NCI-H2227 (cell line): ENCODE data around the gene ZNF275.
A peak's percentile ranks its signal among the peaks of the same experiment; 100 is the strongest.
"Not testable (repeated sequence)": the region's sequence is repeated elsewhere in the genome, so short reads cannot be mapped to it uniquely, and the experiment has no call there.

Source experiments
- DNase-seq: peaks from one replicate; lab custom pipeline; 2025; ENCODE audit not compliant: unreplicated experiment; lab: John Stamatoyannopoulos, UW

The ZNF275 gene

DNA sequence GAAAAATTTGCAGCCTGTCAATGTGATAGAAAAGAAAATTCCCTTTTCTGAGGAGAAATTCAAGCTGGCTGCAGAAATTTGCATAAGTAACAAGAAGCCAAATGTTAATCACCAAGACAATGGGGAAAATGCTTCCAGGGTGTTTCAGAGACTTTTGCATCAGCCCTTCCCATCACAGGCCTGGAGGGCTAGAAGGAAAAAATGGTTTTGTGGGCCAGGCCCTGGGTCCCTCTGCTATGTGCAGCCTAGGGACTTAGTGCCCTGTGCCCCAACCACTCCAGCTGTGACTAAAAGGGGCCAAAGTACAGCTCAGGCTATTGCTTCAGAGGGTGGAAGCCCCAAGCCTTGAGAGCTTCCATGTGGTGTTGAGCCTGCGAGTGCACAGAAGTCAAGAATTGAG is 23.9 kb downstream of the ZNF275 start:
- DNase-seq, result no peak

DNA sequence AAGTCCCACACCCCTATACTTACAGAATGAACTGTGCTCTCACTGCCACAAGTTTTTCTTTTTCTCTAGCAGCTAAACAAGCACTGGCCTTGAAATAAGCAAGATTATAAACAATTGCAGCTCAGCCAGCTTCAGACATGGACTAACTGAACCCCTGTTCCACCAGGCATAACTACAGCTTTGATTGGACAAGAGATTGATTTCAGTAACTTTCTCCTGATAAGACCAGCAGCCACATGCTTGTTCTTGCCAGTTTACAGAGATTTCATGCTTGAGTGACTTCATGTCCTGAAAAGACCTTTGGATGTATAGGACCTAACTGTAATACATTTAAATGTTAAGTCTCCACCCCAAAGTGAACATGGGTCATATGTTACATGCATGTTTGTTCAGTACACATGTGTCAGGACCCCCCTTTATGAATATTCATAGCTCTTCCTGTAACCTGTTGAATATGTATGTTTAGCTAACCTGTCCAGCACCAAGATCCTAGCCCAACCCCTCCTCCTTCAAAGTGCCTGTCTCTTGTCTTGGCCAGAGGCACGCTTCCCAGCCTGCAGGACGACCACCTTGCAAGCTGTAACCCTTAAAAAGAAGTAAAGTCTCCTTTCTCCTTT is 27.9 kb downstream of the ZNF275 start:
- no peak for DNase-seq

DNA sequence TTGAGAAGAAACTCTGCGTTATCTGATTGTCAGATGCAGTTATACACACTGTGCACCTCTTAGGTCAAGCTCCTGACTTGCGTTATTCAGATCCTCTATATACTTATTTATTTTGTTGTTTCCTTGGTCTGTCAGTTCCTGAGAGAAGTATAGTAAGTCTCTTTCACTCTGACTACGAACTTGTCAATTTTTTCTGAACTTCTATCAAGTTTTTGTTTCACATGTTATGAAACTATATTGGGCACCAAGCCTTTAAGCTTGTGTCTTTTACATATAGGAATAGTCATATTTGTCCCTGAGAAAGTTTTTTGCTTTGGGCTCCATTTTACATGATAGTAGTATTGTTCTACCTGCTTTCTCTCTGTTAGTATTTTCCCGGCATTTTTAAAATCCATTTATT is 31.7 kb downstream of the ZNF275 start:
- no peak for DNase-seq

DNA sequence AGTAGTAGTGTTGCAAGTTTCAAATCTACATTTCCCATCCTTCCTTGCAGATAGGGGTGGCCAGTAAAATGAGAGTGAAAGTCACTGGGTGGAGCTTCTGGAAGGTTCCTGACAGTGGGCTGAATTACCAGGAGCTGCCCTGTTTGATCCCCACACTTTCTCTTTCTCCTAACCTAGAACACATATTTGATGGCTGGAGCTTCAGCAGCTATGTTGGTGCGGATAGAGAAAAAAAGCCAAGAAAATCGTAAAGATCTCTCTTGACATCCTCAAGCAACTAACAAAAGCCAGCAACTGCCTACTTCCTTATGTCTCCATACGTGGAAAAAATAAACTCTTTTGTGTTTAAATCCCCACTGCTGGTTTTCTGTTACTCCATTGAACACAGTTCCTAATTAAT is 32.2 kb downstream of the ZNF275 start:
- no peak for DNase-seq

DNA sequence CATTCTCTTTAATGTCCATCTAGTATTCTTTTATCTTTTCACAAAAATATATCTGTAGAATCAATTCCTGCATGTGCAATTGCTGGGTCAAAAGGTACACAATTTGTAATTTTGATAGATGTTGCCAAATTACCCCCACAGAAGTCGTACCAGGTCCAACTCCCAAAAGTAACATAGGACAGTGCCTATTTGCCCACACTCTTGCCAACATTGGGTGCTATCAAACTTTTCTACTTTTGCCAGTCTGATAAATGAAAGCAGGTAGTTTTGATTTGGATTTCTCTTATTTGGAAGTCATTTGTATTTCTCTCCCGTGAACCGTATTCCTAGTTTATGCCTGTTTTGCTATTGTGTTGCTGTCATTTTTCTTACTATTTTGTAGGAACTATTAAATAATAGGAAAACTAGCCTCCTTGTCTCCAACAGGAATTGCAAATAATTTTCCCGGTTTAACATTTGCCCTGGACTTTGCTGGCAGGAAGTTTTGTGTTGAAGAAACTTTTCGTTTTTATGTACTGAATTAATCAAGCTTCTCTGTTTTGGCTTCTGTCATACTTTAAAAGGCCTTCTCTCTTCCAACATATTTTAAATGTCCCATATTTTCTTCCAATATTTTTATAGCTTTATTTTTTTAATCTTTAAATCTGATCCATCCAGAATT is 33.1 kb downstream of the ZNF275 start:
- DNase-seq, result no peak

DNA sequence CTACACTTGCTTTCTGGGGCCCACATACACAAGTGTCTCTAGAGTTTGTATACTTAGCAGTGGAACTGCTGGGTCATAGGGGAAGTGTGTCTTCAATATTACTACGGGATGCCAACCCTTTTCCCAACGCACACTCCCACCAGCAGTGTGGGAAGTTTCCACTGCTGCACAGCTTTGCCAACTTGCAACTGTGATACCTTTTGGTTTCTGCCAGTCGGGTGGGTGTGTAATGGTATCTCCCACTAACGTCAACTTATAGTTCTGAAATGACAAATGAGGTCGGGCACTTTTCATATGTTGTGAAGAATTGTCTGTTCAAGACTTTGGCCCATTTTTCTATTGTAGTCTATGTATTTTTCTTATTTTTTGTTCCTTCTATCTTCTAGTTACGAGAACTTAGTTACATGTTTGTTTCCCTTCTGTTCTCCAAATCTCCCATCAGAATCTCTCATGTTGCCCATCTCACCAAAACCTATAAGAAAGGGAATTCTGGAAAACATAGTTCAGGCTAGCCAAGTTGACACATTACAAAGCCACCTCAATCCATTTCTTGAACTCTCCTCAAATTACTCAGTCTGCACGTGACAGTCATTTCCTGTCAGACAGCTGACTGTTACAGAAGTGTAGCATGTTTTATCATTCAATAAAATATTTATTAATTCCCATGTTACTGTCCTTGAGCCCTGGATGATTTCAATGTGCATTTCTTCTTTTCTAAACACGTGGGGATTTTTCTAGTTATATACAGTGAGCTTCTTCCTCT is 36.5 kb downstream of the ZNF275 start:
- no peak for DNase-seq

DNA sequence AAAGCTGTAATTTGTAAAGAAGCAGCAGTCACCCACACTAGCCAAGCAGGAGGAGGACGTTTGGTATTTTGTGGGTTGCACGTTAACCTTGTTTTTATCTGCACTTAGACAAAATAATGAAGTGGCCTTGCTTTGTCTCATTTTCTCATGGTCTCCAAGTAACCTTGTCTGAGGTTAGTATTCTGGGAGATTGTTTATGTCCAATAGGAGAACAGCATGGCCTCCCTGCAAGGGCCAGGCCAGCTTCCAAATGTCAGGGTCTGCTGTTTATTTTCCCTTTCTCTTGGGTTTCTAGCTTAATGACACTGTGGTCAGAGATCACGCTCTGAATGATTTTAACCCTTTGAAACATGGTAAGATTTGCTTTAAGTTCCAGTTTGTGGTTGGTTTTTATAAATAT is 37.3 kb downstream of the ZNF275 start:
- no peak for DNase-seq

DNA sequence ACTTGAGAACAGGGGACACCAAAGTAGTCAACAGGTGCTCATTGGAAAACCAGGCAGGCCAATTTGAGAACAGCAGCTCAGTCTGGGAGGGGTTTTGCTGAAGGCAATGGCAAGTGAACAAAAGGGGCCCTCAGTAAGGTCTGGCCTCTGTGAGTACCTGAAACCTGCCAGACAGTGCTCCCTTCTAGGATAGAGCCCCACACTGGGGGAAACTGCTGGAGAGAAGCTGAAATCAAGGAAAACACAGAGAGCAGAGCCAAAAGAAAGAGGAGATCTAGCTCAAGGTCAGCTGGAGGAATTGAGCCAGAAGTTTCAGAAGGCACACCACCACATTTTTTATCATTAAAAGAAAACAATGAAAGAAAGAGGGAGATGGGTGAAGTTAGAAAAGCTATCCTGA is 39.0 kb downstream of the ZNF275 start:
- no peak for DNase-seq

DNA sequence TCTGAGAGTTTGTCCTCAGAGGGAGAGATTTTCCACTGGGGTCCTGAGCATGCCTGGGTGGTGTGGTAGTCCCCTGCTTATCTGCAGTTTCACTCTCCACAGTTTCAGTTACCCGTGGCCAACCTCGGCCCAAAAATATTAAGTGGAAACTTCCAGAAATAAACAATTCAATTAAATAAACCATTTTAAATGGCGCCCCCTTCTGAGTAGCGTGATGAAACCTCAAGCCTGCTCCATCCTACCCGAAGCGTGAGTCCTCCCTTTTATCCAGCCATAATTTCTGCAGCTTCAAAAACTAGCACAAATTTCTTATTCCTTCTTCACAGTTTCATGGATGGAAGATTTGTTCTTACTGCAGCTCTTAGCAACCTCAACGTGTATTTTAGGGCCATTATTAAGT is 40.5 kb downstream of the ZNF275 start:
- DNase-seq, result no peak

DNA sequence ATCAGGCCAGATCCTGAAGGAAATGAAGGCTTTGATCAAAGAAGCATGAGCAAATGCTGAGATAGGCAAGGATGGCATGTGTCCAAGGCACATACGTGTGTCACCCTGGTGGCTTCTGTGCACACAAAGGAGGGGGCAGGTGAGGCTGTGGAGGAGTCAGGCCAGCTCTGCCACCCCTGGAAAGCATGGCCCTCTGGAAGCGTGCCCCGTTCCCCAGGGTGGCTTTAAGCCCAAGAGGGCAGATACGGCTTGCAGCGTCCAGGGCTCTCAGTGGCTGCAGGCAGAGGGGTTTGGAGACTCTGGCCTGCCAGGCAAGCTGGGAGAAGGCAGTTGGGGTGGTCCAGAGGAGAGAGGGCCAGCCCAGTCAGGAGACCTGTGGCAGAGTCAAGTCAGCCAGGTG is 41.6 kb downstream of the ZNF275 start:
- no peak for DNase-seq

DNA sequence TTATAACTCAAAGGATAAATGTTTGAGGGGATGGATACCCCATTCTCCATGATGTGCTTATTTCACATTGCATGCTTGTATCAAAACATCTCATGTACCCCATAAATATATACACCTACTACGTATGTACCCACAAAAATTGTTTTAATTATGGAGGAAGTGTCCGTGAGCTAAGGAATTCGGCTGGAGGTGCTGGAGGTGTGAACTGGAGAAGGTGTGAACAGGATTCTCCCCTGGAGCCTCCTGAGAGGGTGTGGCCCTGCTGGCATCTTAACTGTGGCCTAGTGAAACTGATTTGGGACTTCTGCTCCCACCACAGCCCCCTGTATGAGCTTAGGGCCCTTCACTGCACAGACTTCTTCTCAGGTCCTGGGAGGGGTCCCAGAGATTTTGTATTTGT is 43.8 kb downstream of the ZNF275 start:
- no peak for DNase-seq

DNA sequence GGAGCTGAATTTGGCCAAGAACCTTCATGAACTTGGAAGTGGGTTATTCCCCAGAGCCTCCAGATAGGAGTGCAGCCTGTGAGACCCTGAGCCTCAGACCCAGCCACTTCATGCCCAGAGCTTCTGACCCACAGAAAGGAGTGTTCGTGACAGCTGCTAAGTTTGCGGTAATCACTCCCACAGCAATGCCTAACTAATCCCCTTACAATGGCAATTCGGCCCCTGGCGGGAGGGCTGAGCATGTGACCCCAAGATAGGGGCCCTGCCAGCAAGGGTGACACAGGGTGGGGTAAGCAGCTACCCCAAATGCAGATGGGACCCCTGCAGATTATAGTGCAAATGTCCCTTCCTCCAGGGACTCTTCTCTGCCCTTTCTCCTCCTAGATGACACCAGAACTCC is 44.7 kb downstream of the ZNF275 start:
- no peak for DNase-seq

DNA sequence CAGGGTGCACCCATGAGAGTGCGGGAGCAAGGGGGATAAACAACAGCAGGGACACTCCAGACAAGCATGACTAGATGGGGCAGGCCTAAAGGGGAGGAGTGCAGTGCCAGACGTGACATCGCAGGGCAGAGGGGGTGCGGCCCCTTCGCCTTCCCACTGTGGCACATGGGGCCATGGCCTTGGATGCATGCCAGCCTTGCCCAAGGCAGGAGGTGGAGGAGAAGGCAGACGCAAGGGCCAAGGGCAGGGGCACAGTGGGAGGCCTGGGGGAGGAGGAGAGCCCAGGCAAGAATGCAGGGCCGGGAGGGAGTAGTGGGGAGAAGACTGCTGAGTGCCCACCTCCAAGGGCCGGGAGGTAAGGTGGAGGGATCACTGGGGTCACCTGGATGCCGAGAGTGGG is 45.6 kb downstream of the ZNF275 start:
- DNase-seq, result no peak

DNA sequence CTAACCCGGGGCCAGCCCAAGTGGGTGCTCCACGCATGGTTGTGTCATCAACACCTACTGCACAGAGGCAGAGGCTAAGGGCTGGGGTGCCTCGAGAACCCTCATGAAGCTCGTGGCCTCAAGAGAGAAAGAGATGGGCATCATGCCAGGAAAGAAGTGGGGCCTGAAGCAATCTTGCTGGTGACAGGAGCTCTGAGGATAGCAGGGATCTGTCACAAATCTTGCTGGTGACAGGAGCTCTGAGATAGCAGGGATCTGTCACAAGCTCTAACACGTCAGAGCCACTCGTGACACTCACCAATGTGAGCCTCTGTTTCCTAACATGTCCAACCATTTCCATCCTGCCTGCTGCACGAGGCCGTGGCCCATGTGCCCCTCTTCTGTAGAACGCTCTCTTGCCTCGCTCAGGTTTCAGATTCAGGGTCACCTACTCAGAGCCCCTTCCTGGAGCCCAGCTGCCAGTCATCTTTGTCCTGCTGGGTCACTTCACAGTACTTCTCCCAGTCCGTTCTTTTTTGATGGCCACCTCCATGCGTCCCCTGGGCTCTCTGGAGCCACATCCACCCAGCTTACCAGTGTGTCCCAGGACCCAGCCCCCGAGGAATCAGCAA is 46.1 kb downstream of the ZNF275 start:
- no peak for DNase-seq

DNA sequence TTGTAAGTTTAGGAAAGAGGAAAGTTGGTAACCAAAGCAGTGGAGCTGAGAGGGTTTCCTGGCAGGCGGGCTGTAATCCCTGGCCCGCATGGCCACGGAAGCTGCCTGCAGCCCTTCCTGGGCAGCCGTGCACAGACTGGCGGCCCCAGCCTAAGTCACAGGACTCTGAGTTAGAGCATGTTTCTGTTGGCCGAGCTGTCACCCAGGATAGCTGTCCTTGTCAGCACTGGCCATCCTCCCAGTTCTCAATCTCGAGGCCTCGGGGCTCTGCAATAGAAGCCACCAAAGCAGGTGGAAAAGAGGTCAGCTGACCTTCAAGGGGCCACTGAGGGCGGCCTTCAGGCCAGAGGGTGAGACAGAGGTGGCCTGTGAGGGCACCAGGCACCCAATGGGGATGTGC is 46.7 kb downstream of the ZNF275 start:
- no peak for DNase-seq

DNA sequence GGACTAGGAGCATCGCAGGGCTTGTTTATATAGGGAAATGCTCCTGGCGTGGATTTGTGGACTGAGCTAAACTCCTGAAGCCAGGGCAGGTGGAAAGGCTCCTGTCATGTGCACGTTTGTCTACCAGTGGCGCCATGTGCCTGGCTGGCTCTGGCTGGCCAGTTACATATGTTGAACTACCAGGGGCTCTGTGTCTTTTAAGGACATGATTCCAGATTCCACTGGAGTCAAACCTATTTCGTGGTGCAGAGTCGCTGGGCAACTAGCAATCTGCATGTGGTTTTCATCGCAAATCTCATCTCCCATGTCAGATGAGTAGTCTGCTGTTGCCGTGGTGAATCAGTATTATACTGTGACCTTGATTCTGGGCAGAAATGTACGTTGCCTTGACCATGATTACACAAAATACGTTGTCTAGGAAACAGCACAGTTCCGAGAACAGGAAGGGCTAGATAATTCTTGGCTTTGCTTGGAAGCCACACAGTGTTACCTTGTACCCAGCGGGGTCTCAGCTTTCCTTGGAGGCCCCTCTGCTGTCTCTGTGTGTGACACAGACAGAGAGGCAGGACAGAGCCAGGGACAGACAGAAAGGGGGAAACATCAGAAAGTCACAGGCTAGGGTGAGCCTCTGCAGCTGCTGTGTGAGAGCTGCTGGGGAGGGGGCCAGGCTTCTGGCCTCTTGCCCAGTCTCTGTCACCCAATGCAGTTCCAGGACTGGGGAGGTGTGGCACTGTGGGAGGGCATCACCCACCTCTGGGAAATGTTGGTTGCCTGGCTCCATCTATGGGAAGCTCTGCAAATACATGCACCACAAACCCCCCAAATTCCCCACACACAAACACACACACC is 48.0 kb downstream of the ZNF275 start:
- DNase-seq, result peak; percentile 87

DNA sequence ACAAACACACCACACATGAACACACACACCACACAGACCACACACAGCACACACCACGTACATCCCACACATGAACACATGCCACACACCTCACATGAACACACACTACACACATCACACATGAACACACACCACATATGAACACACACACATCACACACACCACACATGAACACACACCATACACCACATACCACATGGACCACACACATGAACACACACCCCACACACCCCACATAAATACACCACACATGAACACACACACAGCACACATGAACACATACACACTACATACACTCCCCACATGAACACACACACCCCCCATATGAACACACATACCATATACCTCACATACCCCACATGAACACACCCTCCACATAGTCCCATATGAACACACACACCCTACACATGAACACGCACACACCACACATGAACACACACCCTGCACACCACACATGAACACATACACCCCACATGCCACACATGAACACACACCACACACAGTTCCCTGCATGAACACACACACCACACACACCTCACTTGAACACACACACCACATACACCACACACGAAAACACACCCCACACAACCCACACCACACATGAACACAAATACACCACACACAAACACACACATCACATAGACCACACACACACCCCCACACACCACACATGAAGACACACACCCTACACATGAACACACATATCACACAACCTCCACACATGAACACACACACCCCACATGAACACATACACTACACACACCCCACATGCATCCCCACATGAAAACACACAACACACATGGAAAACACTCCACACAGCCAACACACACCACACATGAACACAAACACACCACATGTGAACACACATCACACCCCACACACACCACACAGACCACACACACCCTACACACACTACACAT is 48.9 kb downstream of the ZNF275 start:
- DNase-seq, result no peak

DNA sequence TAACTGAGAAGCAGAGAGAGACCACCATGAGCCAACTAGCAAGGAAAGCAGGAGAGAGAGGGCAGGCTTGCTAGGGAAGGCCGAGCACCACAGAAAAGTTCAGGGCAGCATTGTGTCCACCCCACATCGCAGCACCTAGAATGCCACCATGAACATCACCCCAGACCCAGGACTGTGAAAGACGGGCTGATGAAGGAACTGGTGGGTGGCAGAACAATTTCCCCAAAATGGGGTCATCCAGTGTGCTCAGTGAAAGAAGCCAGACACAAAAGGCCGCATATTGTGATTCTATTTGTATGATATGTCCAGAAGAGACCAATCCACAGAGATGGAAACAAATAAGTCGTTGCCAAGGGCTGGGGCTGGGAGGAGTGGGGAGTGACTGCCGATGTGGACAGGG is 50.4 kb downstream of the ZNF275 start:
- DNase-seq, result no peak

DNA sequence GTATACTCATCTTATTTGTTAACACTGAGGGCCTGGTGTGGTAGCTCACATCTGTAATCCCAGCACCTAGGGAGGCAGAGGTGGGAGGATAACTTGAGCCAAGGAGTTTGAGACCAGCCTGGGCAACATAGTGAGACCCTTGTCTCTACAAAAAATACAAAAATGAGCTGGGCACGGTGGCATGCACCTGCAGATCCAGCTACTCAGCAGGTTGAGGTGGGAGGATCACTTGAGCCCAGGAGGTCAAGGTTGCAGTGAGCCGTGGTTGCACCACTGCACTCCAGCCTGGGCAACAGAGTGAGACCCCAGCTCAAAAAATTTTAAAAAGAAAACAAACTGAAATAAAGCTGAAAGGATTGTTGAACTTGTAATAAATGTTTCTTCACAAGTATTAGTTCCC is 51.0 kb downstream of the ZNF275 start:
- DNase-seq, result not testable (repeated sequence)

DNA sequence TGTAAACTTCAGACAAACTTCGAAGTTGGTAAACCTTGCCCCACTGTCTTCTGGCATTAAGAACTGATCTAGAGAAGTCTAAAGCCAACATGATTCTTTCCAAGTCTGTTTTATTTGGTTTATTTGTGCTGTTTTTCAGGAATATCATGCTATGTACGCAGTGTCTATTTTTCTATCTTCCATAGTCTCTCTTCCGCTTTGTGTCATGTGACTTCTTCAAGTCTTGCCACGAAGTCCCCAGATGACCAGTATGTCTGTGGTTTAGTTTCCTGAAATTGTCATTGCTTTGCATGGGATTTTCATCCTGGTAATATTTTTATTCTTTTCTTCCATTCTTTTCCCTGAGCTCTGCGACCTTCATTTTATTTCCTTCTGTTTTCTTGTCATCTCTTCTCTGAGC is 52.1 kb downstream of the ZNF275 start:
- no peak for DNase-seq
